Neural progenitor cell (in vitro differentiated cells): Measurements from ENCODE around the gene TFAP2C. TPM values are rescaled to one million over a fixed set of nuclear protein-coding genes. Genes with fewer than 3 reads are reported as not detected.

ENCODE experiments used
- DNase-seq: peaks from one replicate; pipeline ENCODE4 v3.0.0-alpha.2; 2016; ENCODE audit warnings: low spot score
- H2AFZ ChIP-seq: fragments of 200-600 bp; sonication (generic); replicated peaks from 2 replicates; pipeline ENCODE4 v1.6.1; 2016; ENCODE audit warnings: antibody characterized with exemption
- H3F3A ChIP-seq: fragments of 200-600 bp; sonication (generic); 2 replicates; pipeline ENCODE4 v1.6.1; 2016; ENCODE audit warnings: antibody characterized with exemption, low read depth
- H3K27ac ChIP-seq: fragments of 200-600 bp; sonication (generic); 2 replicates; pipeline ENCODE4 v1.5.1; 2016; ENCODE audit warnings: mild to moderate bottlenecking
- H3K27me3 ChIP-seq: fragments of 200-600 bp; sonication (generic); 2 replicates; pipeline ENCODE4 v1.6.1; 2016; ENCODE audit warnings: mild to moderate bottlenecking, moderate library complexity
- H3K36me3 ChIP-seq: fragments of 200-600 bp; sonication (generic); 2 replicates; pipeline ENCODE4 v1.5.1; 2016
- H3K4me1 ChIP-seq: fragments of 200-600 bp; sonication (generic); 2 replicates; pipeline ENCODE4 v1.6.1; 2016; ENCODE audit warnings: mixed run types
- H3K4me2 ChIP-seq: fragments of 200-600 bp; sonication (generic); 2 replicates; pipeline ENCODE4 v1.6.1; 2016
- H3K4me3 ChIP-seq: fragments of 200-600 bp; sonication (generic); 2 replicates; pipeline ENCODE4 v1.5.1; 2016
- H3K79me2 ChIP-seq: fragments of 200-600 bp; sonication (generic); 2 replicates; pipeline ENCODE4 v1.6.1; 2016; ENCODE audit warnings: low read depth
- H3K9ac ChIP-seq: fragments of 200-600 bp; sonication (generic); 2 replicates; pipeline ENCODE4 v1.6.1; 2016
- H3K9me3 ChIP-seq: fragments of 200-600 bp; sonication (generic); 2 replicates; pipeline ENCODE4 v1.5.1; 2016; ENCODE audit warnings: low read depth
- H4K20me1 ChIP-seq: fragments of 200-600 bp; sonication (generic); 2 replicates; pipeline ENCODE4 v1.6.1; 2016; ENCODE audit warnings: low read depth
- H3K27ac Mint-ChIP-seq: 3 replicates; pipeline ENCODE4 v1.8.0; 2021; ENCODE audit warnings: mixed read lengths
- H3K27me3 Mint-ChIP-seq: 2 replicates; pipeline ENCODE4 v1.8.0; 2022; ENCODE audit warnings: low read depth, mild to moderate bottlenecking, inconsistent platforms, moderate library complexity, mixed read lengths; ENCODE audit not compliant: insufficient read depth
- H3K36me3 Mint-ChIP-seq: 3 replicates; pipeline ENCODE4 v1.8.0; 2021; ENCODE audit warnings: mixed read lengths
- H3K4me1 Mint-ChIP-seq: 3 replicates; pipeline ENCODE4 v1.8.0; 2021; ENCODE audit warnings: mixed read lengths
- H3K4me3 Mint-ChIP-seq: 3 replicates; pipeline ENCODE4 v1.8.0; 2021; ENCODE audit warnings: mild to moderate bottlenecking, moderate library complexity, mixed read lengths
- H3K9me3 Mint-ChIP-seq: 3 replicates; pipeline ENCODE4 v1.8.0; 2020; ENCODE audit warnings: mixed read lengths
- EZH2 ChIP-seq: fragments of 200-600 bp; sonication (generic); IDR thresholded peaks from 2 replicates; pipeline ENCODE4 v1.6.1; 2017; ENCODE audit warnings: antibody characterized with exemption, mild to moderate bottlenecking, moderate library complexity
- EZH2phosphoT487 ChIP-seq: fragments of 200-600 bp; sonication (generic); IDR thresholded peaks from 2 replicates; pipeline ENCODE4 v1.6.1; 2017; ENCODE audit warnings: antibody characterized with exemption
- total RNA-seq: library from RNA; depleted of rRNA; stranded (reverse); fragments of >200 nt; gene quantifications from 2 replicates; pipeline ENCODE4 v1.2.3, GENCODE V29; 2015; ENCODE audit warnings: low replicate concordance
- TF ChIP-seq, protein P1 (sequence below): fragments of 200-600 bp; sonication (generic); IDR thresholded peaks from 2 replicates; pipeline ENCODE4 v1.5.1; 2017; ENCODE audit warnings: antibody characterized with exemption, mild to moderate bottlenecking

Gene TFAP2C
- total RNA-seq, 1 donor from 2014 or later, result 0.60 TPM

DNA sequence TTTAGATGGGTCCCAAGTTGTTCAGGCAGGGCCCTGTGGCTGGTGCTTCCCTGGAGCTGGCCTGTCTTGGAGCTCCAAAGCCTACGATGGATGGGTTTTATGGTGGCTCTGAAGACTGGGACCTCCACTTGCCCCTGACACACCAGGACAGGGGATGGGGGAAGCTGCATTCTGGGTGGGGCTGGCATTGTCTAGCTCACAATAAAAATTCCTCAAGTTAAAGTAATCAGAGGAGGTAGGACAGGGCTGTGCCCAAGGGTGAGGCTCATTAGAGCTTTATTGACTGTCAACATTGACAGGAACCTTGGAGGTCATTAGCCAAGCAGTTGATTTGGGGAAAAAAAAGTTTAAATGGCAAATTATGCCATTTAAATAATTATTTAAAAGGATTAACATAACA, 35.7 kb downstream of the TFAP2C start:
- Mint-ChIP-seq H3K27ac (no peak overlapping the region), H3K4me3 (no peak overlapping the region), H3K27me3 (peaks cover 2% of the 10 kb centered on the region), H3K4me1 (no peaks in the 10 kb centered on the region), H3K36me3 (no peaks in the 10 kb centered on the region), H3K9me3 (no peaks in the 10 kb centered on the region)
- H3K36me3 ChIP-seq, result no peaks in the 10 kb centered on the region
- H3K9ac ChIP-seq, result no peak overlapping the region
- no peaks in the 10 kb centered on the region for H3K4me1 ChIP-seq
- H3K27ac ChIP-seq, result no peak overlapping the region
- H2AFZ ChIP-seq, result no peak overlapping the region
- H3K9me3 ChIP-seq, result no peaks in the 10 kb centered on the region
- no peak overlapping the region for H3K4me2 ChIP-seq
- TF ChIP-seq EZH2phosphoT487 (no peak), EZH2 (no peak)
- TF ChIP-seq, protein P1, sequence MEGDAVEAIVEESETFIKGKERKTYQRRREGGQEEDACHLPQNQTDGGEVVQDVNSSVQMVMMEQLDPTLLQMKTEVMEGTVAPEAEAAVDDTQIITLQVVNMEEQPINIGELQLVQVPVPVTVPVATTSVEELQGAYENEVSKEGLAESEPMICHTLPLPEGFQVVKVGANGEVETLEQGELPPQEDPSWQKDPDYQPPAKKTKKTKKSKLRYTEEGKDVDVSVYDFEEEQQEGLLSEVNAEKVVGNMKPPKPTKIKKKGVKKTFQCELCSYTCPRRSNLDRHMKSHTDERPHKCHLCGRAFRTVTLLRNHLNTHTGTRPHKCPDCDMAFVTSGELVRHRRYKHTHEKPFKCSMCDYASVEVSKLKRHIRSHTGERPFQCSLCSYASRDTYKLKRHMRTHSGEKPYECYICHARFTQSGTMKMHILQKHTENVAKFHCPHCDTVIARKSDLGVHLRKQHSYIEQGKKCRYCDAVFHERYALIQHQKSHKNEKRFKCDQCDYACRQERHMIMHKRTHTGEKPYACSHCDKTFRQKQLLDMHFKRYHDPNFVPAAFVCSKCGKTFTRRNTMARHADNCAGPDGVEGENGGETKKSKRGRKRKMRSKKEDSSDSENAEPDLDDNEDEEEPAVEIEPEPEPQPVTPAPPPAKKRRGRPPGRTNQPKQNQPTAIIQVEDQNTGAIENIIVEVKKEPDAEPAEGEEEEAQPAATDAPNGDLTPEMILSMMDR, result no peak
- H4K20me1 ChIP-seq, result no peaks in the 10 kb centered on the region
- H3K4me3 ChIP-seq, result no peak overlapping the region
- DNase-seq, result no peak
- H3F3A ChIP-seq, result no peaks in the 10 kb centered on the region
- H3K27me3 ChIP-seq, result no peaks in the 10 kb centered on the region
- no peaks in the 10 kb centered on the region for H3K79me2 ChIP-seq

DNA sequence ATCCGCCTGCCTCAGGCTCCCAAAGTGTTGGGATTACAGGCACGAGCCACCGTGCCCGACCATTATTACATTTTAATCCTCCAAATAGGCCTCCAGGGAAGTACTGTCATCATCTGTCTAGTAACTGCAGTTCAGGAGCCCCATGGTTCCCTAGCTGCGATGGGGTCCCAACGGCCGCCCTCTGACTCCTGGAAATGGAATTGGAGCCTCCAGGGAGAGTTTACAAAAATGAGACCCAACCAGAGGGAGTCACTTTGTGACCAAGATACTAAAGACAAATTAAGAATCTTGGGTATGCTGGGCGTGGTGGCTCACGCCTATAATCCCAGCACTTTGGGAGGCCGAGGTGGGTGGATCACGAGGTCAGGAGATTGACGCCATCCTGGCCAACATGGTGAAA, 36.7 kb downstream of the TFAP2C start:
- H3K4me1 Mint-ChIP-seq, result no peaks in the 10 kb centered on the region

DNA sequence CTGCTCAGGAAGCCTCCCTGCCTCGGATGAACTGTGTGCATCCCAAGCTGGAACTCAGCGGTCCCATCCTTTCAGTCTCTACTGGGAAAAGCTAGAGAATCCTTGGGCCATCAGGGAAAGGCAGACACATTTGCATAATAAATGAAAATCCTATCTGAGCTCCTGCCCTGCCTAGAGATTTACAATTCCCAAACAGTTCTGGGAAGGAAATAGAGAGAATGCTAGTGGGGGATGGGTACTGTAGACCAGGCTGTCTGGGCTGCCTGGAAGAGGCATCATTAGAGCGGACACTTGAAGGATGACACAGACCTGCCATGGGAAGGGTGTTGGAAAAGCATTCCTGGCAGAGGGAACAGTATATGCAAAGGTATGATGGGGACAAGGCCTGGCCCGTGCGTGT, 44.3 kb downstream of the TFAP2C start:
- Histone ChIP-seq H3K4me1 (no peaks in the 10 kb centered on the region), H2AFZ (peak overlapping the region; percentile 35), H3K36me3 (no peaks in the 10 kb centered on the region), H3K27ac (no peak overlapping the region), H3K27me3 (no peaks in the 10 kb centered on the region), H4K20me1 (no peaks in the 10 kb centered on the region), H3K9ac (no peak overlapping the region), H3F3A (no peaks in the 10 kb centered on the region), H3K79me2 (no peaks in the 10 kb centered on the region), H3K4me2 (no peak overlapping the region), H3K9me3 (no peaks in the 10 kb centered on the region), H3K4me3 (no peak overlapping the region)
- H3K27me3 Mint-ChIP-seq, result peaks cover 4% of the 10 kb centered on the region
- TF ChIP-seq, protein P1, result no peak
- TF ChIP-seq EZH2phosphoT487 (no peak), EZH2 (no peak)
- no peaks in the 10 kb centered on the region for H3K36me3 Mint-ChIP-seq
- H3K9me3 Mint-ChIP-seq, result no peaks in the 10 kb centered on the region
- no peak overlapping the region for H3K4me3 Mint-ChIP-seq
- H3K4me1 Mint-ChIP-seq, result peaks cover 9% of the 10 kb centered on the region
- H3K27ac Mint-ChIP-seq, result no peak overlapping the region
- no peak for DNase-seq

More for the DNA sequence above, 36.7 kb downstream of the TFAP2C start:
- Mint-ChIP-seq H3K27me3 (peaks cover 2% of the 10 kb centered on the region), H3K4me3 (no peak overlapping the region), H3K9me3 (no peaks in the 10 kb centered on the region), H3K36me3 (no peaks in the 10 kb centered on the region), H3K27ac (no peak overlapping the region)
- DNase-seq, result no peak
- Histone ChIP-seq H3K27ac (no peak overlapping the region), H3K27me3 (no peaks in the 10 kb centered on the region), H3K4me3 (no peak overlapping the region), H3K36me3 (no peaks in the 10 kb centered on the region), H3K4me1 (no peaks in the 10 kb centered on the region), H3K4me2 (no peak overlapping the region), H2AFZ (no peak overlapping the region), H3K9ac (no peak overlapping the region), H3K79me2 (no peaks in the 10 kb centered on the region), H3F3A (no peaks in the 10 kb centered on the region), H3K9me3 (no peaks in the 10 kb centered on the region), H4K20me1 (no peaks in the 10 kb centered on the region)
- TF ChIP-seq EZH2, result no peak
- no peak for TF ChIP-seq EZH2phosphoT487
- TF ChIP-seq, protein P1, result no peak
